GM12878 (cell line): Measurements from ENCODE around the gene FOXJ3. TPM values are rescaled to one million over a fixed set of nuclear protein-coding genes. Genes with fewer than 3 reads are reported as not detected.

Source experiments
- ASH2L ChIP-seq: fragments of 300-600, 200-600 bp; sonication (generic); IDR thresholded peaks from 2 replicates; pipeline ENCODE4 v1.6.1; 2017; ENCODE audit warnings: low read depth, mild to moderate bottlenecking, borderline replicate concordance
- BACH1 ChIP-seq: fragments of 450-650 bp; IDR thresholded peaks from 2 replicates; pipeline ENCODE4 v1.6.1; 2017; ENCODE audit warnings: mild to moderate bottlenecking, borderline replicate concordance
- BHLHE40 ChIP-seq, 2 experiments: fragments of 450-650 bp in 1 of 2; IDR thresholded peaks; 2 replicates each; pipeline ENCODE4 v1.6.1; 2011 to 2017; ENCODE audit warnings: low read depth in 2 of 2, borderline replicate concordance in 1 of 2, improper control_type of control experiment in 1 of 2, low read length in 1 of 2, mild to moderate bottlenecking in 1 of 2
- CHD4 ChIP-seq: fragments of 200-600 bp; sonication (generic); IDR thresholded peaks from 2 replicates; pipeline ENCODE4 v1.6.1; 2016; ENCODE audit warnings: mild to moderate bottlenecking
- ETV6 ChIP-seq, 2 experiments: fragments of 450-650 bp in 1 of 2; IDR thresholded peaks in 1 of 2; conservative IDR thresholded peaks in 1 of 2; 2 replicates each; pipeline ENCODE4 v1.6.1; 2014; ENCODE audit warnings: antibody characterized with exemption in 1 of 2, borderline replicate concordance in 1 of 2, low read depth in 1 of 2, mild to moderate bottlenecking in 1 of 2, moderate library complexity in 1 of 2
- HCFC1 ChIP-seq: fragments of 150-350 bp; IDR thresholded peaks from 2 replicates; pipeline ENCODE4 v1.6.1; 2014; ENCODE audit warnings: low read length
- KLF5 ChIP-seq: fragments of 450-650 bp; IDR thresholded peaks from 2 replicates; pipeline ENCODE4 v1.6.1; 2014; ENCODE audit warnings: mild to moderate bottlenecking; ENCODE audit not compliant: partially characterized antibody
- MYB ChIP-seq: fragments of 150-350 bp; IDR thresholded peaks from 2 replicates; pipeline ENCODE4 v1.6.1; 2014; ENCODE audit warnings: mild to moderate bottlenecking, low read depth, low read length, borderline replicate concordance
- NR2C1 ChIP-seq: fragments of 450-650 bp; IDR thresholded peaks from 2 replicates; pipeline ENCODE4 v1.6.1; 2017; ENCODE audit warnings: antibody characterized with exemption, mild to moderate bottlenecking, moderate library complexity
- POU2F2 ChIP-seq: IDR thresholded peaks from 3 replicates; pipeline ENCODE4 v1.6.1; 2011; ENCODE audit warnings: low read depth, mild to moderate bottlenecking, low read length, borderline replicate concordance
- RB1 ChIP-seq: fragments of 450-650 bp; formaldehyde crosslinking; IDR thresholded peaks from 2 replicates; pipeline ENCODE4 v1.6.1; 2017; ENCODE audit warnings: mild to moderate bottlenecking, borderline replicate concordance
- RELA ChIP-seq: fragments of 450-650 bp; IDR thresholded peaks from 2 replicates; pipeline ENCODE4 v1.8.0; 2014; ENCODE audit warnings: borderline replicate concordance; ENCODE audit not compliant: partially characterized antibody
- RUNX3 ChIP-seq: IDR thresholded peaks from 2 replicates; pipeline ENCODE4 v1.6.1; 2012; ENCODE audit warnings: low read length, inconsistent platforms
- SPI1 ChIP-seq: IDR thresholded peaks from 2 replicates; pipeline ENCODE4 v1.6.1; 2011; ENCODE audit warnings: low read depth, mild to moderate bottlenecking, low read length, moderate library complexity, borderline replicate concordance; ENCODE audit not compliant: insufficient read depth
- ZBTB11 ChIP-seq: fragments of 450-650 bp; formaldehyde crosslinking; IDR thresholded peaks from 2 replicates; pipeline ENCODE4 v1.5.0; 2022; ENCODE audit warnings: mild to moderate bottlenecking, missing genetic modification characterization
- polyA plus RNA-seq, 11 experiments: library from polyadenylated mRNA; depleted of rRNA in 4 of 11; unstranded in 6 of 11; stranded (reverse) in 5 of 11; fragments of >200 nt; fragmentation: Nextera tagmentation in 4 of 11; fragmentation: Illumina TruSeq in 1 of 11; extraction: Ambion mirVana in 4 of 11; extraction: Trizol in 1 of 11; gene quantifications; 1 replicate in 1 of 11; 2 replicates in 10 of 11; pipeline versions ENCODE4 v1.2.1 to v1.2.3, GENCODE V29; 2011 to 2016; ENCODE audit warnings: inconsistent platforms in 2 of 11, missing spikeins in 2 of 11, low read depth in 1 of 11
- total RNA-seq, 4 experiments: library from RNA; depleted of rRNA in 3 of 4; stranded (reverse); fragments of >200 nt in 3 of 4; fragmentation: Illumina TruSeq in 1 of 4; extraction: Trizol in 1 of 4; gene quantifications; 2 replicates each; pipeline versions ENCODE4 v1.2.1 to v1.2.3, GENCODE V29; 2013 to 2021
- TF ChIP-seq, protein P1 (sequence below): IDR thresholded peaks from 2 replicates; pipeline ENCODE4 v1.6.1; 2011; ENCODE audit warnings: low read depth, mild to moderate bottlenecking, low read length, moderate library complexity, borderline replicate concordance; ENCODE audit errors: extremely low read depth
- TF ChIP-seq, protein P2 (sequence below): fragments of 150-350 bp; IDR thresholded peaks from 2 replicates; pipeline ENCODE4 v1.6.1; 2016; ENCODE audit warnings: low read depth, low read length
- TF ChIP-seq, protein P3 (sequence below): fragments of 450-650 bp; IDR thresholded peaks from 2 replicates; pipeline ENCODE4 v1.6.1; 2016; ENCODE audit warnings: mild to moderate bottlenecking

FOXJ3 gene
- total and polyA plus RNA-seq, 10 of the 15 experiments (the other 5 are each of a cell fraction or from before 2014, with no cell fraction given), result 9.5 to 54.2 (median 24.7) TPM

DNA sequence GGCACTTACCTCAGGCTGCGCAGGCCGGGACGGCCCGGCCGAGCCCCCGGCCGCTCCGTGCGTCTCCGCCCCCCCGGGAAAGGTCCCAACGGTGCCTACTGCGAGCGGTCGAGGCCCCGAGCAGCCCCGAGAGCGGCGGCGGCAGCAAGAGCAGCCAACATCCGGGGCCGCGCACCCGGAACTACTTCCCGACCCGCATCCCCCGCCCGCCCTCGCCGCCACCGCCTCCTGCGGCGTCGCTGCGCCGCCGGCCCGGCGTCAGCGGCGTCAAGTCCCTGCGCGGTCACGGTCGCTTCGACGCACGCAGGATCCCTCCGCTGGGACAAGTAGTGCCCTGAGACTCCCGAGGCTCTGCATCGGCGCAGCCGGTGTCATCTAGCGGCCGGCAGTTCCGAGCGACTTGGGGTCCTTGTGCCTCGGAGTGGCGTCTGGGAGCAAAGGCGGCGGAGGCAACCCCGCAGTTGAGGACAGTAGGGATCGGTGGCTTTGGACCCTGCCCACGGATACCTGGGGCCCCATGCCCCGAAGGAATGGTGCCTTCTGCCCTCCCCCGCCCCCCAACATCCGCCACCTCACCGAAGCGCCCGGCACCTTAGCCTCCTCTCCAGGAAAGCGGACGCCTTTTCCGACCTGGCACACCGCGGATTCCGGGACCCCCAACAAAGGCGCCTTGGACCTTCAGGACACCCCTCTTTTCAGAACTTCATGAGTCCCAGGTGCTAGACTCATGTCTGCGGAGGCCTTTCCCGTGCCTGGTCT lies at the start of gene FOXJ3 (continued):
- TF ChIP-seq, protein P1, sequence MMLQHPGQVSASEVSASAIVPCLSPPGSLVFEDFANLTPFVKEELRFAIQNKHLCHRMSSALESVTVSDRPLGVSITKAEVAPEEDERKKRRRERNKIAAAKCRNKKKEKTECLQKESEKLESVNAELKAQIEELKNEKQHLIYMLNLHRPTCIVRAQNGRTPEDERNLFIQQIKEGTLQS, result no peak
- TF ChIP-seq SPI1 (no peak), KLF5 (peak; percentile 24), RUNX3 (peak; percentile 93), CHD4 (no peak), BHLHE40 (IDR thresholded peaks at IDR 0.05; ENCODE audit: borderline replicate concordance in 1 of 2, low read depth in 2 of 2, low read length in 1 of 2) (peak; percentile 86 to 95), HCFC1 (peak; percentile 77), RB1 (peak; percentile 57; the same call in 1 of the 2 replicates), ETV6 (conservative IDR thresholded peaks at IDR 0.05 in 1 of 2, IDR thresholded peaks at IDR 0.05 in 1 of 2; ENCODE audit: borderline replicate concordance in 1 of 2, low read depth in 1 of 2) (no peak), BACH1 (peak; percentile 49), RELA (peak; percentile 39), NR2C1 (peak; percentile 94), POU2F2 (peak; percentile 86), MYB (no peak), ZBTB11 (no peak), ASH2L (no peak)
- TF ChIP-seq, protein P2, sequence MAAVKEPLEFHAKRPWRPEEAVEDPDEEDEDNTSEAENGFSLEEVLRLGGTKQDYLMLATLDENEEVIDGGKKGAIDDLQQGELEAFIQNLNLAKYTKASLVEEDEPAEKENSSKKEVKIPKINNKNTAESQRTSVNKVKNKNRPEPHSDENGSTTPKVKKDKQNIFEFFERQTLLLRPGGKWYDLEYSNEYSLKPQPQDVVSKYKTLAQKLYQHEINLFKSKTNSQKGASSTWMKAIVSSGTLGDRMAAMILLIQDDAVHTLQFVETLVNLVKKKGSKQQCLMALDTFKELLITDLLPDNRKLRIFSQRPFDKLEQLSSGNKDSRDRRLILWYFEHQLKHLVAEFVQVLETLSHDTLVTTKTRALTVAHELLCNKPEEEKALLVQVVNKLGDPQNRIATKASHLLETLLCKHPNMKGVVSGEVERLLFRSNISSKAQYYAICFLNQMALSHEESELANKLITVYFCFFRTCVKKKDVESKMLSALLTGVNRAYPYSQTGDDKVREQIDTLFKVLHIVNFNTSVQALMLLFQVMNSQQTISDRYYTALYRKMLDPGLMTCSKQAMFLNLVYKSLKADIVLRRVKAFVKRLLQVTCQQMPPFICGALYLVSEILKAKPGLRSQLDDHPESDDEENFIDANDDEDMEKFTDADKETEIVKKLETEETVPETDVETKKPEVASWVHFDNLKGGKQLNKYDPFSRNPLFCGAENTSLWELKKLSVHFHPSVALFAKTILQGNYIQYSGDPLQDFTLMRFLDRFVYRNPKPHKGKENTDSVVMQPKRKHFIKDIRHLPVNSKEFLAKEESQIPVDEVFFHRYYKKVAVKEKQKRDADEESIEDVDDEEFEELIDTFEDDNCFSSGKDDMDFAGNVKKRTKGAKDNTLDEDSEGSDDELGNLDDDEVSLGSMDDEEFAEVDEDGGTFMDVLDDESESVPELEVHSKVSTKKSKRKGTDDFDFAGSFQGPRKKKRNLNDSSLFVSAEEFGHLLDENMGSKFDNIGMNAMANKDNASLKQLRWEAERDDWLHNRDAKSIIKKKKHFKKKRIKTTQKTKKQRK, result no peak
- TF ChIP-seq, protein P3, sequence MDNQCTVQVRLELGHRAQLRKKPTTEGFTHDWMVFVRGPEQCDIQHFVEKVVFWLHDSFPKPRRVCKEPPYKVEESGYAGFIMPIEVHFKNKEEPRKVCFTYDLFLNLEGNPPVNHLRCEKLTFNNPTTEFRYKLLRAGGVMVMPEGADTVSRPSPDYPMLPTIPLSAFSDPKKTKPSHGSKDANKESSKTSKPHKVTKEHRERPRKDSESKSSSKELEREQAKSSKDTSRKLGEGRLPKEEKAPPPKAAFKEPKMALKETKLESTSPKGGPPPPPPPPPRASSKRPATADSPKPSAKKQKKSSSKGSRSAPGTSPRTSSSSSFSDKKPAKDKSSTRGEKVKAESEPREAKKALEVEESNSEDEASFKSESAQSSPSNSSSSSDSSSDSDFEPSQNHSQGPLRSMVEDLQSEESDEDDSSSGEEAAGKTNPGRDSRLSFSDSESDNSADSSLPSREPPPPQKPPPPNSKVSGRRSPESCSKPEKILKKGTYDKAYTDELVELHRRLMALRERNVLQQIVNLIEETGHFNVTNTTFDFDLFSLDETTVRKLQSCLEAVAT, result peak; percentile 86
